ENCODE results near the gene KLHL29. TPM values are rescaled to one million over a fixed set of nuclear protein-coding genes. Genes with fewer than 3 reads are reported as not detected.

KLHL29 gene
- total and polyA plus RNA-seq, 8 donors: 0.91 to 6.6 (median 2.6) TPM

- Histone ChIP-seq H3K27ac (no peak overlapping the region), H3K9me3 (no peaks in the 10 kb centered on the region), H3K36me3 (no peaks in the 10 kb centered on the region), H3K4me3 (no peak overlapping the region), H3K4me1 (no peaks in the 10 kb centered on the region), H3K27me3 (no peaks in the 10 kb centered on the region)
- no peak for FAIRE-seq
- TF ChIP-seq CTCF (IDR thresholded peaks at IDR 0.05): no peak
- 86 to 90% methylated on average over 21 of the region's 21 CpGs for WGBS, 2 donors
- no peak for ATAC-seq
- intact Hi-C loops (cut with DNase I): no loop called here
- DNase-seq: peak in 1 of 6 donors; percentile 8
Measured at GRCh38 chr2:23694058-23695045, 309.4 kb downstream of the KLHL29 start.

GRCh38 chr2:23695214-23695889 lies 310.4 kb downstream of the KLHL29 start:
- 96% methylated on average over 24 of the region's 24 CpGs for WGBS, 2 donors
- FAIRE-seq (no peak), DNase-seq (peak in 1 of 6 donors; percentile 22), ATAC-seq (no peak)
- intact Hi-C loops (cut with DNase I): no loop called here
- Histone ChIP-seq H3K27me3 (no peaks in the 10 kb centered on the region), H3K9me3 (no peaks in the 10 kb centered on the region), H3K36me3 (no peaks in the 10 kb centered on the region), H3K4me1 (no peaks in the 10 kb centered on the region), H3K4me3 (no peak overlapping the region), H3K27ac (no peak overlapping the region)
- no peak for TF ChIP-seq CTCF (IDR thresholded peaks at IDR 0.05)

GRCh38 chr2:23695890-23696751 lies 311.1 kb downstream of the KLHL29 start:
- DNase-seq: peak in 1 of 6 donors; percentile 53
- Histone ChIP-seq H3K4me3 (no peak overlapping the region), H3K9me3 (no peaks in the 10 kb centered on the region), H3K27ac (no peak overlapping the region), H3K4me1 (no peaks in the 10 kb centered on the region), H3K36me3 (no peaks in the 10 kb centered on the region), H3K27me3 (no peaks in the 10 kb centered on the region)
- WGBS, 2 donors: 94 to 97% methylated on average over 32 of the region's 32 CpGs
- no peak for TF ChIP-seq CTCF (IDR thresholded peaks at IDR 0.05)
- intact Hi-C loops (cut with DNase I): no loop called here
- no peak for FAIRE-seq
- ATAC-seq: no peak

GRCh38 chr2:23696752-23697045 lies 311.7 kb downstream of the KLHL29 start:
- WGBS, 2 donors: 95 to 96% methylated on average over 5 of the region's 5 CpGs
- DNase-seq (no peak), ATAC-seq (no peak), FAIRE-seq (no peak)
- TF ChIP-seq CTCF (IDR thresholded peaks at IDR 0.05): no peak
- Histone ChIP-seq H3K9me3 (no peaks in the 10 kb centered on the region), H3K4me3 (no peak overlapping the region), H3K27me3 (no peaks in the 10 kb centered on the region), H3K27ac (no peak overlapping the region), H3K36me3 (no peaks in the 10 kb centered on the region), H3K4me1 (no peaks in the 10 kb centered on the region)
- intact Hi-C loops (cut with DNase I): no loop called here

All from pancreas (tissue), 10 donors.